Bone marrow (tissue), 2 donors: ENCODE measurements around the gene DDX55.
A peak's percentile ranks its signal among the peaks of the same experiment; 100 is the strongest.
"Not testable (repeated sequence)": the region's sequence is repeated elsewhere in the genome, so short reads cannot be mapped to it uniquely, and the experiment has no call there.

Experiments used
- DNase-seq, 2 donors: peaks; one replicate each; lab custom pipeline; 2025; lab: John Stamatoyannopoulos, UW

Gene DDX55, protein sequence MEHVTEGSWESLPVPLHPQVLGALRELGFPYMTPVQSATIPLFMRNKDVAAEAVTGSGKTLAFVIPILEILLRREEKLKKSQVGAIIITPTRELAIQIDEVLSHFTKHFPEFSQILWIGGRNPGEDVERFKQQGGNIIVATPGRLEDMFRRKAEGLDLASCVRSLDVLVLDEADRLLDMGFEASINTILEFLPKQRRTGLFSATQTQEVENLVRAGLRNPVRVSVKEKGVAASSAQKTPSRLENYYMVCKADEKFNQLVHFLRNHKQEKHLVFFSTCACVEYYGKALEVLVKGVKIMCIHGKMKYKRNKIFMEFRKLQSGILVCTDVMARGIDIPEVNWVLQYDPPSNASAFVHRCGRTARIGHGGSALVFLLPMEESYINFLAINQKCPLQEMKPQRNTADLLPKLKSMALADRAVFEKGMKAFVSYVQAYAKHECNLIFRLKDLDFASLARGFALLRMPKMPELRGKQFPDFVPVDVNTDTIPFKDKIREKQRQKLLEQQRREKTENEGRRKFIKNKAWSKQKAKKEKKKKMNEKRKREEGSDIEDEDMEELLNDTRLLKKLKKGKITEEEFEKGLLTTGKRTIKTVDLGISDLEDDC

DNA sequence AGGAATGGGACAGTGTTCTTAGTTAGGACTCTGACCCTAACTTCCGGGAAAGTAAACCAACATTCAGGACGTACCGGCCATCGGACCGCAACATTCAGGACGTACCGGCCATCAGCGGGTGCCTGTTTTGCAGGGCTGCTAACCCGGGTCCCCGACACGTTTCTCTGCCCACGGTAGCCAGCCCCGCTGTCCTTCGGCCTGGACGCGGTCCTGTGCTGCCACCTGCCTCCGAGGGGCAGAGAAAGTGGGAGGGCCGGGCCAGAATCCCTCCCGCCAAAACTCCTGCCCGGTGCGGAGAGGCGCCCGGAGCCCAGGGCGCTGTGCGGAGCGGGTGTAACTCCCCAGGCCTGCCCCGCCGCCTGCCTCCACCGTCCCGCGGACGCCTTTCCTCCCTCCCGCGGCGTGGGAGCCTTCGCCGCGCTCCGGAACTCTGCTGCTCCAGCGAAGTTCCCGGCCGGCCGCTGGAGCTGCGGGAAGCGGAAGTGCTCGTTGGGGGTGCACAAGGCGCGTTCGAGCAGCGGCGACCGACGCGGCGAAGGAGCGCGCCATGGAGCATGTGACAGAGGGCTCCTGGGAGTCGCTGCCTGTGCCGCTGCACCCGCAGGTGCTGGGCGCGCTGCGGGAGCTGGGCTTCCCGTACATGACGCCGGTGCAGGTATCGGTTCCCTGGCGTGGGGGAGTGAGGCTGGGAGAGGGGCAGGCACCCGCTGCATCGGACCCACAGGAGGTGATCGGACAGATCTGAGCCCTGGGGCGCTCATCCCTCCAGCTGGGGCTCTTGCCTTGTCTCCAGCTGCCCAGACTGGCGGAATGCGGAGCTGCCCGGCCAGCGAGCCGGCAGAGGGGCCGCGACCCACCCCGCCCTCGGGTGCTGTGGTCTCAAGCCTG is at the start of gene DDX55:
TSS of gene DDX55 (plus strand) at position 498 of the 888 bp plus-strand sequence. CDS start at position 548, 50 bp downstream.
- peak; percentile 52 to 79 for DNase-seq

- not testable (repeated sequence) for DNase-seq
Measured at GRCh38 chr12:123554136-123554535, 47.8 kb upstream of the DDX55 start.

DNA sequence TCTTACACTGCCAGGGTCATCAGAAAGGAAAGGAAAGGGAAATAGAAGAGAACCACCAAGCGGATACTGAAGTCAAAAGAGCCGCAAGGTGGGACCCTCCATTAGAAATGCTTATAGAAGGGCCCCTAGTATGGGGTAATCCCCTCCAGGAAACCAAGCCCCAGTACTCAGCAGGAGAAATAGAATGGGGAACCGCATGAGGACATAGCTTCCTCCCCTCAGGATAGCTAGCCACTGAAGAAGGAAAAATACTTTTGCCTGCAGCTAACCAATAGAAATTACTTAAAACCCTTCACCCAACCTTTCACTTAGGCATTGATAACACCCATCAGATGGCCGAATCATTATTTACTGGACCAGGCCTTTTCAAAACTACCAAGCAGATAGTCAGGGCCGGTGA is 47.1 kb upstream of the DDX55 start:
- DNase-seq, result not testable (repeated sequence)

DNA sequence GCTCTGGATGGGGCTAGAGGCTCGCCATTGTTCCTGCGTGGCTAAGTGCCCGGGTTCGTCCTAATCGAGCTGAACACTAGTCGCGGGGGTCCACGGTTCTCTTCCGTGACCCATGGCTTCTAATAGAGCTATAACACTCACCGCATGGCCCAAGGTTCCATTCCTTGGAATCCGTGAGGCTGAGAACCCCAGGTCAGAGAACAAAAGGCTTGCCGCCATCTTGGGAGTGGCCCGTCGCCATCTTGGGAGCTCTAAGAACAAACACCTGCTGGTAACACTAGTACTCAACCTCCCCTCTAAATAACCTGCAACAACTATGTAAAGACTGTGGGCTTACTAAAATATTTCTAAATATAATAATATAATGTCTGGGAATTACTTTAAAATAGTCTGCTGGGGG is 43.4 kb upstream of the DDX55 start:
- DNase-seq, result not testable (repeated sequence)

- no peak for DNase-seq
Measured at GRCh38 chr12:123559468-123559867, 42.4 kb upstream of the DDX55 start.

GRCh38 chr12:123571343-123571813 is 30.5 kb upstream of the DDX55 start:
- DNase-seq, result no peak

DNA sequence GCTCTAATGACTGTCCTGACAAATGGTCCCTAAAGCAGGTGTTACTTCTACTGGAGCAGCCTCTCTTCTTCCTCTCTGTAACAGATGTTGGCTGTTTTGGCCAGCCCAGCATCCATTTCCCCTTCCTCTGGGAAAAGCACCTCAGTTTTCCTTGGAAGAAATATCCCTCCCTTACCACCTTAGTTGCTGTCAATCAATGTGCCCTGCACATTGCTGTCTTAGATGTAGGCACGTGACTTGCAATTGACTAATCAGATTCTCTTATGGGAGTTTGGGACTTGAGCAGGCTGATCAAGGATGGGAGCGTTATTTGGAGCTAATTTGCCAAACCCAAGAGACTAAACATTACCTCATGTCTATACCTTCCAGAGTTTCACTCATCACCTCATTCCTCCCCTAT is 29.5 kb upstream of the DDX55 start:
- no peak for DNase-seq

DNA sequence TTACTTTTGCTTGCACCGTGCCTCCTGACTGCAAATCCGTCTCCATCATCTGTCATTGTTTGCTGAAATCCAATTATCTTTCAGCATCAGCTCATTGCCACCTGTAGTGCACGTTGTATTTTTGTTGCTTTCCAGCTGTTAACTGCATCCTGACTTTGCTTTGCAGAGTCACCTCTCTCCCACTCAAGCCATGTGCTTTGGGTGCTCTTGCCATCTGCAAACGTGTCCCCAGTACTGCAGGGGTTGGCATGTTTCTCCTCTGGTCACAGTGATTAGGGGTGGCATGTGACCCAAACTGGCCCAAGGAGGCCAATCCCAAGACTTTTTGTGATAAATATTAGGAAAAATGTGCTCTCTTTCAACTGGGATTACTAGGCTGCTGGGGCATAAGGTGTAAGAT is 28.0 kb upstream of the DDX55 start:
- DNase-seq, result no peak

GRCh38 chr12:123576611-123577010 is 25.3 kb upstream of the DDX55 start:
- no peak for DNase-seq

GRCh38 chr12:123578243-123578642 is 23.7 kb upstream of the DDX55 start:
- DNase-seq, result no peak

- not testable (repeated sequence) for DNase-seq
Measured at GRCh38 chr12:123578829-123579228, 23.1 kb upstream of the DDX55 start.

DNA sequence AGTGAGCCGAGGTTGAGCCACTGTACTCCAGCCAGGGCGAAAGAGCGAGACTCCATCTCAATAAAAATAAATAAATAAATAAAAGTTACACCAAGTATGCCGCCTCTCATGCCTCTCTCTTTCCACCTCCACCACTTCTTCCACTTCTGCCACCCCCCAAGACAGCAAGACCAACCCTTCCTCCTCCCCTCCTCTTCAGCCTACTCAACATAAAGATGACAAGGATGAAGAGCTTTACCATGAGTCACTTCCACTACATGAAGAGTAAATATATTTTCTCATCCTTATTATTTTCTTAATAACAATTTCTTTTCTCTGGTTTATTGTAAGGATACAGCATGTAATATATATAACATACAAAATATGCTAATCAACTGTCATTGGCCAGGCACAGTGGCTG is 21.1 kb upstream of the DDX55 start:
- no peak for DNase-seq

DNA sequence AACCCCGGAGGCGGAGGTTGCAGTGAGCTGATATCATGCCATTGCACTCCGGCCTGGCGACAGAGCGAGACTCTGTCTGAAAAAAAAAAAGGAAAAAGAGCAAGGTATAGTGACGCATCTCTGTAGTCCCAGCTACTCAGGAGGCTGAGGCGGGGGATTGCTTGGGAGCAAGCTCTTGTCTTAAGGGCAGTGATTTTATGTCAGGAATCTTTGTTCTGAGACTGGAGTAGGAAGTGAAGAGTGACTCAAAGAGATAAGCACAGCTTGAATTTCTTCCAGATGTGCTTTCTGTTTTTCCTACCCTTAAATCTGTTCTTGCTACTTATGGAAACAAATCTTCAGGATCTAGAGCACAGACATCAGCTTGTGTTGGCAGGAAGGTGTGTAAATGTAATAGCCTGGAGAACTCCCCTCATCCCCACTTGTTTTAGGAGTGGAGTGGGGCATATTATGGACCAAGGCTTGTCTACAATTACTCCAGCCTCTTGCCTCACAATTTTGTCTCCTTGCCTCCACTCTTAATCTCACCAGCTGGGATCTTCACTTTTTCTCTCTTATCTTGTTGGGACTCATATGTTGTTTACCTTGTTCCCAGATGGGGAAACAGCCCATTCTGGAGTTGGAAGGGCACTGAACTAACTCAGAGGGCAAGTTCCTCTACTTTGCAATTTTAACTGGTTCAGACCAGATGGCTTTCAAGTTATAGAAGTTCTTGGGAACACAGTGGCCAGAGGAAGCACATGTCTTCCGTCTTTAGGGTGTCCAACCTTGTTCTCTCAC is 10.0 kb upstream of the DDX55 start:
- DNase-seq, result no peak

DNA sequence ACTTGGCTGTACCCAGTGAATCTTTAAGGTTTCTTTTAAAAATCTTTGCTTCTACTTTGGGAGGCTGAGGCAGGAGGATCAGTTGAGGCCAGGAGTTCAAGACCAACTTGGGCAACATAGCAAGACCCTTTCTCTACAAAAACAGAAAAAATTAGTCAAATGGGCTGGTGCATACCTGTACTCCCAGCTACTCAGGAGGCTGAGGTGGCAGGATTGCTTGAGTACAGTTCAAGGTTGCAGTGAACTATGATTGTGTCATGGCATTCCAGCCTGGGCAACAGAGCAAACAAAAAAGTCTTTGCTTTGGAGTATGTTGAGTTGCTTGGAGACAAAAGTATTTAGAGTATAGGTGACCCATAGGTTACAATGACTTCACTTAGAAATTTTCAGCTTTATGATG is 6.2 kb upstream of the DDX55 start:
- DNase-seq, result no peak

- DNase-seq, result no peak
Measured at GRCh38 chr12:123597100-123597499, 4.8 kb upstream of the DDX55 start.

DNA sequence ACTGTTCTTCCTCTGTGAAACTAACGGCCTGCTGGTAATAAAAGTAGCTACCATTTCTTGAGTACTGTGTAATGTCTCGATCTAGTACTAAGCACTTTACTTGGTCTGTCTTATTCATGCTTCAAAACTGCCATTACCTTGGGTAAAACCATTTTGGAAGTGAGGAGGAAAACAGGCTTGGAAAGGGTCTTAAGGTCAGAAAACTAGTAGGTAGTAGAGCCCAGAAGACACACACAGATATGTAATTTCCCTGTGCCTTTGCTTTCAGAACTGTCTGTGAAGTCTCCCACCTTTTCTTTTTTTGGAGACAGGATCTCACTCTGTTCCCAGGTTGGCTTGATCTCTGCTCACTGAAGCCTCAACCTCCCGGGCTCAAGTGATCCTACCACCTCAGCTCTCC is 3.4 kb upstream of the DDX55 start:
- no peak for DNase-seq

DNA sequence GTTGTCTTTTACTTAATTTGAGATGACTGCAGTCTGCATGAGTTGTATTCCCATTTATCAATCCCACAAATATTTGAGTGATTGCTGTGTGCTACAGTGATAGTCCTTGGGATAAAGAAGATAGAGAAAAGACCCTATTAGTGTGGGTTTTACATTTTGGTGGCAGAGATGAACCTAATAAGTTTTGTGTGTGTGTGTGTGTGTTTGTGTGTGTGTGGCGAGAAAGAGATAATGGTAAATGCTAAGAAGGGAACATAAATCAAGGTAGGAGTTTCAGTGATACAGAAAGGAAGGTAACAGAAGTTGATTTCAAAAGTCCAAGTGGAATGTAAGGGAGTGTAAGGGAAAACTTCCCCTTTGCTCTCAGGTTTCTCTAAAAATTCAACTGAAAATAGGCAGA is 2.6 kb upstream of the DDX55 start:
- DNase-seq, result no peak

DNA sequence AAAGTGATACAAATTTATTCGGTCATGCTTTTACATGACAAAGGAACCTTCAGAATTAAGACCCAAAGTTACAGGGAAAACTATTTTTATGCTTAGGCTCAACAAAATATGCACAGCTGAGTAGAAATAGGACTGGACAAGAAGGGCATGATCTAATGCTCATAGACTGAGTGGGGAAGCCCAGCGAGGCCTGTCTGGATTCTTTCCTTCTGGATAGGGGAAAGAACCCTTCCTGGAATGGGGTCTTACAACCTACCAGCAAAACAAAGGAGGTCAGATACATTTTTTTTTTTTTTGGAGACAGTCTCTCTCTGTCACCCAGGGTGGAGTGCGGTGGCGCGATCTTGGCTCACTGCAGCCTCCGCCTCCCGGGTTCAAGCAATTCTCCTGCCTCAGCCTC is 2.2 kb upstream of the DDX55 start:
- no peak for DNase-seq

DNA sequence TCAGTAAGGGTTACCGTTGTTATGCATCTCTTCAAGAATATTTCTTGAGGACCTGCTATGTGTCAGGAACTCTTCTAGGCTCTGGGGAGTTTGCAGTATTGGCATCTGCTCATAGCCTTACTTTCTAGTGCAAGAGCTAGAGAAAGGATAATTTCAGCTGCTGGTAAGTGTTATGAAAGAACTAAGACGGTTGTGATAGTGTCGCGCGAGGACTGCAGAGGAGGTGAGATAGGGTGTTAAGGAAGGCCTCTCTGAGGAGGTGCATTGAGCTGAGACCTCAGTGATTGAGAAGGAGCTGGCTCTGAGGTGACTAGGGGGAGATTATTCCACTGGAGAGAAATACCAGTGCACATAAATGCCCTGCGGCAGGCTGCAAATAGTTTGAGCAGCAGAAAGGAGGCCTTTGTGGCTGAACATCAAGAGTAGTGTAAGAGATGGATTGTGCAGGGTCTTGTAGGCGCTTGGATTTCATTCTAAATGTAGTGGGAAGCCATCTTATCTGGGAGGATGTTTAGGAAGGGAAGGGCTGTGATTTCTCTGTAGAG is 824 bp downstream of the DDX55 start:
- DNase-seq, result no peak

- DNase-seq, result not testable (repeated sequence)
Measured at GRCh38 chr12:123603495-123603894, 1.6 kb downstream of the DDX55 start.

DNA sequence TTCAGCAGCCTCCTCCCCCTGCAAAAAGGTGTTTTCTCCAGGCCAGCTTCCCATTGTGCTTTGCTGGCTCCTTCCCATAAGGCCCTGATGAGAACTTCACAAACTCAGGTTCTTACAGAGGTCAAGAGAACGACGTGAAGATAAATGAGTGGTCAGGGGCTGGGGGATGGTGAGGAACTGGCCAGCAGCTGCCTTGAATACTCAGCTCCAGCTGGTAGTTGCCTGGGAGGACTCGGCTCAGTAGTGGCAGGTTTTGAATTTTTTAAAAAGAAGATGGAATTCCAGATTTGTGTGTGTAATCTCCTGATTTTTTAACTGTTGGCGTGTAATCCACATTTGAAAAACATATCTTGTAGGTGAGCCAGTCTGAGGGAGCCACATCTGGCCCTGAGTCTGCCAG is 5.9 kb downstream of the DDX55 start:
- DNase-seq, result no peak
